HEK293 (cell line): Measurements from ENCODE around the gene ITPRID2.

Experiments
- CTCF ChIA-PET: fragments of 350-600 bp; formaldehyde crosslinking; extraction: SDS; loops from one replicate; lab custom pipeline; 2021; ENCODE audit warnings: antibody characterized with exemption; lab: Yijun Ruan, JAX
- POLR2A ChIA-PET: fragments of 300-600 bp; formaldehyde crosslinking; extraction: SDS; loops from one replicate; lab custom pipeline; 2020; ENCODE audit warnings: antibody characterized with exemption, inconsistent platforms; lab: Yijun Ruan, JAX
- H3K27ac ChIP-seq: fragments of 200-500 bp; sonication (Bioruptor generic); 2 replicates; pipeline ENCODE4 v1.5.1; 2014; ENCODE audit warnings: low read depth, low read length, control low read depth, inconsistent platforms; ENCODE audit errors: extremely low read depth
- H3K36me3 ChIP-seq, 2 experiments: fragments of 200-500 bp in 1 of 2; sonication (Bioruptor generic) in 1 of 2; 1 replicate in 1 of 2; 2 replicates in 1 of 2; pipeline ENCODE4 v1.5.1; 2014 to 2017; ENCODE audit warnings: inconsistent platforms in 2 of 2, low read length in 2 of 2; ENCODE audit not compliant: control insufficient read depth in 2 of 2, insufficient read depth in 1 of 2
- H3K4me1 ChIP-seq: fragments of 200-500 bp; sonication (Bioruptor generic); 2 replicates; pipeline ENCODE4 v1.5.1; 2014; ENCODE audit warnings: mild to moderate bottlenecking, low read length, inconsistent platforms; ENCODE audit not compliant: control insufficient read depth, insufficient read depth
- H3K4me3 ChIP-seq: 2 replicates; pipeline ENCODE4 v1.5.1; 2011; ENCODE audit warnings: low read depth, mild to moderate bottlenecking, control low read depth, low read length, moderate library complexity
- H3K9me3 ChIP-seq: fragments of 200-500 bp; sonication (Bioruptor generic); 2 replicates; pipeline ENCODE4 v1.5.1; 2014; ENCODE audit warnings: low read depth, low read length, inconsistent platforms; ENCODE audit not compliant: control insufficient read depth, insufficient read depth
- BCL11B ChIP-seq: fragments of 450-650 bp; formaldehyde crosslinking; IDR thresholded peaks from 2 replicates; pipeline ENCODE4 v1.5.1; 2016; ENCODE audit warnings: low read depth, missing biosample characterization, missing genetic modification characterization
- KLF9 ChIP-seq: fragments of 450-650 bp; formaldehyde crosslinking; IDR thresholded peaks from 2 replicates; pipeline ENCODE4 v1.5.1; 2016; ENCODE audit warnings: missing biosample characterization, missing genetic modification characterization, low read depth
- MEIS1 ChIP-seq: sonication (generic); formaldehyde crosslinking; IDR thresholded peaks from 2 replicates; pipeline ENCODE4 v1.8.1; 2022; ENCODE audit warnings: missing genetic modification reagents, mild to moderate bottlenecking, borderline replicate concordance
- SP3 ChIP-seq: fragments of 450-650 bp; formaldehyde crosslinking; IDR thresholded peaks from 2 replicates; pipeline ENCODE4 v1.5.1; 2016; ENCODE audit warnings: missing biosample characterization, missing genetic modification characterization
- SP7 ChIP-seq: fragments of 450-650 bp; formaldehyde crosslinking; IDR thresholded peaks from 2 replicates; pipeline ENCODE4 v1.5.1; 2016; ENCODE audit warnings: missing biosample characterization, missing genetic modification characterization
- ZBTB8A ChIP-seq: fragments of 450-650 bp; formaldehyde crosslinking; IDR thresholded peaks from 2 replicates; pipeline ENCODE4 v1.5.1; 2016; ENCODE audit warnings: missing biosample characterization, missing genetic modification characterization
- ZFP41 ChIP-seq: fragments of 450-650 bp; formaldehyde crosslinking; IDR thresholded peaks from 2 replicates; pipeline ENCODE4 v1.5.1; 2016; ENCODE audit warnings: missing biosample characterization, missing genetic modification characterization, borderline replicate concordance
- ZNF138 ChIP-seq: fragments of 450-650 bp; formaldehyde crosslinking; IDR thresholded peaks from 2 replicates; pipeline ENCODE4 v1.5.1; 2016; ENCODE audit warnings: missing biosample characterization, missing genetic modification characterization, borderline replicate concordance
- ZNF175 ChIP-seq: fragments of 450-650 bp; formaldehyde crosslinking; IDR thresholded peaks from 2 replicates; pipeline ENCODE4 v1.5.1; 2016; ENCODE audit warnings: missing biosample characterization, missing genetic modification characterization
- ZNF202 ChIP-seq: fragments of 450-650 bp; formaldehyde crosslinking; IDR thresholded peaks from 2 replicates; pipeline ENCODE4 v1.5.1; 2016; ENCODE audit warnings: missing biosample characterization, missing genetic modification characterization, borderline replicate concordance
- ZNF24 ChIP-seq: fragments of 450-650 bp; formaldehyde crosslinking; IDR thresholded peaks from 2 replicates; pipeline ENCODE4 v1.5.1; 2016; ENCODE audit warnings: missing biosample characterization, missing genetic modification characterization
- ZNF274 ChIP-seq, 2 experiments: fragments of 200-500 bp in 1 of 2; fragments of 450-650 bp in 1 of 2; sonication (Bioruptor generic) in 1 of 2; formaldehyde crosslinking in 1 of 2; IDR thresholded peaks; 2 replicates each; pipeline versions ENCODE4 v1.5.1 to v1.6.1; 2014 to 2016; ENCODE audit warnings: borderline replicate concordance in 1 of 2, inconsistent platforms in 1 of 2, low read length in 1 of 2, missing biosample characterization in 1 of 2, missing genetic modification characterization in 1 of 2
- ZNF302 ChIP-seq: fragments of 450-650 bp; formaldehyde crosslinking; IDR thresholded peaks from 2 replicates; pipeline ENCODE4 v1.5.1; 2016; ENCODE audit warnings: missing biosample characterization, missing genetic modification characterization, low read depth
- ZNF423 ChIP-seq: fragments of 450-650 bp; formaldehyde crosslinking; IDR thresholded peaks from 2 replicates; pipeline ENCODE4 v1.5.1; 2016; ENCODE audit warnings: missing biosample characterization, missing genetic modification characterization
- ZNF473 ChIP-seq: fragments of 450-650 bp; formaldehyde crosslinking; IDR thresholded peaks from 2 replicates; pipeline ENCODE4 v1.5.1; 2017; ENCODE audit warnings: missing biosample characterization, missing genetic modification characterization
- ZNF544 ChIP-seq: fragments of 450-650 bp; formaldehyde crosslinking; IDR thresholded peaks from 2 replicates; pipeline ENCODE4 v1.5.0; 2017; ENCODE audit warnings: missing biosample characterization, missing genetic modification characterization
- ZNF596 ChIP-seq: fragments of 450-650 bp; IDR thresholded peaks from 2 replicates; pipeline ENCODE4 v1.5.0; 2018; ENCODE audit warnings: missing biosample characterization, mild to moderate bottlenecking, missing genetic modification characterization, moderate library complexity
- ZNF792 ChIP-seq: fragments of 450-650 bp; formaldehyde crosslinking; IDR thresholded peaks from 2 replicates; pipeline ENCODE4 v1.5.1; 2016; ENCODE audit warnings: missing biosample characterization, missing genetic modification characterization
- TF ChIP-seq, protein P1 (sequence below): fragments of 450-650 bp; formaldehyde crosslinking; IDR thresholded peaks from 2 replicates; pipeline ENCODE4 v1.5.1; 2016; ENCODE audit warnings: missing biosample characterization, missing genetic modification characterization
- TF ChIP-seq, protein P2 (sequence below): fragments of 450-650 bp; formaldehyde crosslinking; IDR thresholded peaks from 2 replicates; pipeline ENCODE4 v1.5.1; 2016; ENCODE audit warnings: missing biosample characterization, missing genetic modification characterization, low read depth
- TF ChIP-seq, protein P3 (sequence below): fragments of 450-650 bp; formaldehyde crosslinking; IDR thresholded peaks from 2 replicates; pipeline ENCODE4 v1.5.1; 2016; ENCODE audit warnings: missing biosample characterization, missing genetic modification characterization
- TF ChIP-seq, protein P4 (sequence below): fragments of 450-650 bp; formaldehyde crosslinking; IDR thresholded peaks from 2 replicates; pipeline ENCODE4 v1.5.0; 2017; ENCODE audit warnings: missing biosample characterization, missing genetic modification characterization, borderline replicate concordance
- TF ChIP-seq, protein P5 (sequence below): fragments of 450-650 bp; formaldehyde crosslinking; IDR thresholded peaks from 2 replicates; pipeline ENCODE4 v1.5.1; 2017; ENCODE audit warnings: missing biosample characterization, missing genetic modification characterization

Gene ITPRID2

DNA sequence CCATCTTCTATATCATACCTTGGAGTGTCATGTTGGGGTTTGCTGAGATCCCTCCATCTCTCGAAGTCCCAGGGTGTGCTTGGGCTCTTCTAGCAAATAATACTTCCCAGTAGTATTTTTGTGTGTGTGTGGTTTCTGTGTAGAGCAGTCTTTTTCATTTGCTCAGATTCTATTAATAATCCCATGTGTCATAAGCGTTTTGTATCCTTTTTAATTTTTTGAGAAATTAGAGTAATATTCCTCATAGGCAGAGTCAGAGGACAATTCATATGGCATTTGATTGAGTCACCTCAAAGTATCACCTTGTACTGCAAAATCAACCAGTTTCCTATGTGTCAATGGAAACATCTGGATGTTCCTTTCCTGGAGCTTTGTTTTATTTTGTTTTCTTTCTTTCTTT, 56.7 kb downstream of the ITPRID2 start:
- no peak overlapping the region for H3K4me3 ChIP-seq
- peaks cover 6% of the 10 kb centered on the region; the same call in 1 of the 2 replicates for H3K4me1 ChIP-seq
- H3K9me3 ChIP-seq, result no peaks in the 10 kb centered on the region
- no peak overlapping the region for H3K27ac ChIP-seq
- POLR2A ChIA-PET, result no interaction called here
- no peak for TF ChIP-seq ZNF175 (tag by site-specific recombination)
- TF ChIP-seq ZNF274 (IDR thresholded peaks at IDR 0.05; ENCODE audit: low read length), result no peak
- TF ChIP-seq ZNF274 (tag by site-specific recombination; IDR thresholded peaks at IDR 0.05; ENCODE audit: borderline replicate concordance), result no peak
- no peak for TF ChIP-seq ZNF202 (tag by site-specific recombination)
- no peak for TF ChIP-seq ZBTB8A (tag by site-specific recombination)
- no peak for TF ChIP-seq SP3
- TF ChIP-seq ZNF596 (tag by site-specific recombination), result no peak
- no peak for TF ChIP-seq BCL11B (tag by site-specific recombination)
- no peak for TF ChIP-seq ZNF792 (tag by site-specific recombination)
- no peak for TF ChIP-seq ZNF302
- TF ChIP-seq, protein P1, sequence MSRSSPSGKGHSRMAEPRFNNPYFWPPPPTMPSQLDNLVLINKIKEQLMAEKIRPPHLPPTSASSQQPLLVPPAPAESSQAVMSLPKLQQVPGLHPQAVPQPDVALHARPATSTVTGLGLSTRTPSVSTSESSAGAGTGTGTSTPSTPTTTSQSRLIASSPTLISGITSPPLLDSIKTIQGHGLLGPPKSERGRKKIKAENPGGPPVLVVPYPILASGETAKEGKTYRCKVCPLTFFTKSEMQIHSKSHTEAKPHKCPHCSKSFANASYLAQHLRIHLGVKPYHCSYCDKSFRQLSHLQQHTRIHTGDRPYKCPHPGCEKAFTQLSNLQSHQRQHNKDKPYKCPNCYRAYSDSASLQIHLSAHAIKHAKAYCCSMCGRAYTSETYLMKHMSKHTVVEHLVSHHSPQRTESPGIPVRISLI (tag by site-specific recombination), result no peak
- TF ChIP-seq SP7 (tag by site-specific recombination), result no peak
- TF ChIP-seq, all 188 proteins: peak for 0
- H3K36me3 ChIP-seq, result no peaks in the 10 kb centered on the region
- CTCF ChIA-PET, result interaction anchor here (0.7 kb wide), 1 partner anchor 88 kb away, joined by 3 read pairs; no protein-coding TSS in a partner anchor

DNA sequence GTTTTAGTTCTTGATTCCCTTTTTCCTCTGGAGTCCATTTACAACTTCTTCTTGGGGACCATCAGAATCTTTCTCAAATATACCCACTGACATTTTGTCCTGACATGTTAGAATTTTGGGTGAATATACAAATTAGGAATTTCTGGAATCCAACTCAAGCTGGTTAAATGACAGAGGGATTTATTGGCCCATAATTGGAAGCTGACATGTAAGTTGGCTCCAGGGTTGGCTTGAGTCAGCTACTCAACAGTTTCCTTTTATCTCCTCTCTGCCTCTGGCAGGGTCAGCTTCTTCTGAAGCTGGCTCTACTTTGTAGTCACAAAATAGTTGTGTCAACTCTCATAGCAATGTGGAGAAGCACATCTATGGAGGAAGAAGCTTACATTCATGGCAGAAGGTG, 57.5 kb downstream of the ITPRID2 start:
- CTCF ChIA-PET, result interaction anchor here (0.5 to 0.7 kb wide), 3 partner anchors 10 to 206 kb away, joined by 3 to 4 read pairs (median 3); no protein-coding TSS in a partner anchor
- no peaks in the 10 kb centered on the region for H3K36me3 ChIP-seq
- no peaks in the 10 kb centered on the region for H3K9me3 ChIP-seq
- TF ChIP-seq, protein P2, sequence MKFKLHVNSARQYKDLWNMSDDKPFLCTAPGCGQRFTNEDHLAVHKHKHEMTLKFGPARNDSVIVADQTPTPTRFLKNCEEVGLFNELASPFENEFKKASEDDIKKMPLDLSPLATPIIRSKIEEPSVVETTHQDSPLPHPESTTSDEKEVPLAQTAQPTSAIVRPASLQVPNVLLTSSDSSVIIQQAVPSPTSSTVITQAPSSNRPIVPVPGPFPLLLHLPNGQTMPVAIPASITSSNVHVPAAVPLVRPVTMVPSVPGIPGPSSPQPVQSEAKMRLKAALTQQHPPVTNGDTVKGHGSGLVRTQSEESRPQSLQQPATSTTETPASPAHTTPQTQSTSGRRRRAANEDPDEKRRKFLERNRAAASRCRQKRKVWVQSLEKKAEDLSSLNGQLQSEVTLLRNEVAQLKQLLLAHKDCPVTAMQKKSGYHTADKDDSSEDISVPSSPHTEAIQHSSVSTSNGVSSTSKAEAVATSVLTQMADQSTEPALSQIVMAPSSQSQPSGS, result no peak
- no peak for TF ChIP-seq ZNF138 (tag by site-specific recombination)
- TF ChIP-seq ZNF544 (tag by site-specific recombination), result no peak
- TF ChIP-seq, protein P3, sequence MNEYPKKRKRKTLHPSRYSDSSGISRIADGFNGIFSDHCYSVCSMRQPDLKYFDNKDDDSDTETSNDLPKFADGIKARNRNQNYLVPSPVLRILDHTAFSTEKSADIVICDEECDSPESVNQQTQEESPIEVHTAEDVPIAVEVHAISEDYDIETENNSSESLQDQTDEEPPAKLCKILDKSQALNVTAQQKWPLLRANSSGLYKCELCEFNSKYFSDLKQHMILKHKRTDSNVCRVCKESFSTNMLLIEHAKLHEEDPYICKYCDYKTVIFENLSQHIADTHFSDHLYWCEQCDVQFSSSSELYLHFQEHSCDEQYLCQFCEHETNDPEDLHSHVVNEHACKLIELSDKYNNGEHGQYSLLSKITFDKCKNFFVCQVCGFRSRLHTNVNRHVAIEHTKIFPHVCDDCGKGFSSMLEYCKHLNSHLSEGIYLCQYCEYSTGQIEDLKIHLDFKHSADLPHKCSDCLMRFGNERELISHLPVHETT (tag by site-specific recombination), result no peak
- TF ChIP-seq ZFP41 (tag by site-specific recombination), result no peak
- TF ChIP-seq MEIS1 (CRISPR knock-in tag), result no peak
- no peak for TF ChIP-seq KLF9
- no peak for TF ChIP-seq ZNF473 (tag by site-specific recombination)
- no peak for TF ChIP-seq ZNF423 (tag by site-specific recombination)
- no peak for TF ChIP-seq ZNF24 (tag by site-specific recombination)
- TF ChIP-seq, protein P4, sequence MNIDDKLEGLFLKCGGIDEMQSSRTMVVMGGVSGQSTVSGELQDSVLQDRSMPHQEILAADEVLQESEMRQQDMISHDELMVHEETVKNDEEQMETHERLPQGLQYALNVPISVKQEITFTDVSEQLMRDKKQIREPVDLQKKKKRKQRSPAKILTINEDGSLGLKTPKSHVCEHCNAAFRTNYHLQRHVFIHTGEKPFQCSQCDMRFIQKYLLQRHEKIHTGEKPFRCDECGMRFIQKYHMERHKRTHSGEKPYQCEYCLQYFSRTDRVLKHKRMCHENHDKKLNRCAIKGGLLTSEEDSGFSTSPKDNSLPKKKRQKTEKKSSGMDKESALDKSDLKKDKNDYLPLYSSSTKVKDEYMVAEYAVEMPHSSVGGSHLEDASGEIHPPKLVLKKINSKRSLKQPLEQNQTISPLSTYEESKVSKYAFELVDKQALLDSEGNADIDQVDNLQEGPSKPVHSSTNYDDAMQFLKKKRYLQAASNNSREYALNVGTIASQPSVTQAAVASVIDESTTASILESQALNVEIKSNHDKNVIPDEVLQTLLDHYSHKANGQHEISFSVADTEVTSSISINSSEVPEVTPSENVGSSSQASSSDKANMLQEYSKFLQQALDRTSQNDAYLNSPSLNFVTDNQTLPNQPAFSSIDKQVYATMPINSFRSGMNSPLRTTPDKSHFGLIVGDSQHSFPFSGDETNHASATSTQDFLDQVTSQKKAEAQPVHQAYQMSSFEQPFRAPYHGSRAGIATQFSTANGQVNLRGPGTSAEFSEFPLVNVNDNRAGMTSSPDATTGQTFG (tag by site-specific recombination), result no peak
- TF ChIP-seq, protein P5, sequence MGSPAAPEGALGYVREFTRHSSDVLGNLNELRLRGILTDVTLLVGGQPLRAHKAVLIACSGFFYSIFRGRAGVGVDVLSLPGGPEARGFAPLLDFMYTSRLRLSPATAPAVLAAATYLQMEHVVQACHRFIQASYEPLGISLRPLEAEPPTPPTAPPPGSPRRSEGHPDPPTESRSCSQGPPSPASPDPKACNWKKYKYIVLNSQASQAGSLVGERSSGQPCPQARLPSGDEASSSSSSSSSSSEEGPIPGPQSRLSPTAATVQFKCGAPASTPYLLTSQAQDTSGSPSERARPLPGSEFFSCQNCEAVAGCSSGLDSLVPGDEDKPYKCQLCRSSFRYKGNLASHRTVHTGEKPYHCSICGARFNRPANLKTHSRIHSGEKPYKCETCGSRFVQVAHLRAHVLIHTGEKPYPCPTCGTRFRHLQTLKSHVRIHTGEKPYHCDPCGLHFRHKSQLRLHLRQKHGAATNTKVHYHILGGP (tag by site-specific recombination), result no peak
- H3K27ac ChIP-seq, result no peak overlapping the region
- POLR2A ChIA-PET, result no interaction called here
- no peak overlapping the region for H3K4me3 ChIP-seq
- H3K4me1 ChIP-seq, result peaks cover 10% of the 10 kb centered on the region
